ENCODE measurements around the gene DENND2D. TPM values are rescaled to one million over a fixed set of nuclear protein-coding genes. Genes with fewer than 3 reads are reported as not detected.

DENND2D gene
- polyA plus RNA-seq, 1 donor (not counting 4 experiments of a cell fraction or from before 2014, with no cell fraction given): 7.8 TPM

GRCh38 chr1:111205714-111206050, 5.2 kb upstream of the DENND2D start:
- Histone ChIP-seq H3K9ac (ENCODE audit: control insufficient read depth, extremely low read depth, insufficient read depth, low read length) (no peak overlapping the region), H3K9me3 (ENCODE audit: control insufficient read depth, low read depth, low read length) (no peaks in the 10 kb centered on the region), H3K79me2 (ENCODE audit: control insufficient read depth, insufficient read depth, low read length) (no peaks in the 10 kb centered on the region), H3K4me2 (ENCODE audit: control insufficient read depth, extremely low read depth, insufficient read depth, low read depth, low read length) (no peak overlapping the region), H3K36me3 (ENCODE audit: control insufficient read depth in 2 of 2, extremely low read depth in 1 of 2, insufficient read depth in 2 of 2, low read length in 2 of 2) (no peaks in the 10 kb centered on the region), H2AFZ (ENCODE audit: control insufficient read depth, low read length) (no peak overlapping the region), H3K4me3 (ENCODE audit: control insufficient read depth in 2 of 3, extremely low read depth in 1 of 3, insufficient read depth in 2 of 3, low read depth in 1 of 3, low read length in 3 of 3) (no peak overlapping the region), H3K27ac (ENCODE audit: control insufficient read depth, insufficient read depth, low read length) (no peak overlapping the region), H3K4me1 (ENCODE audit: control insufficient read depth, extremely low read depth, insufficient read depth, low read length) (peaks cover 45% of the 10 kb centered on the region), H3K27me3 (ENCODE audit: control insufficient read depth, extremely low read depth, insufficient read depth, low read length) (no peaks in the 10 kb centered on the region), H3K9me1 (ENCODE audit: control insufficient read depth, extremely low read depth, insufficient read depth, low read length) (no peaks in the 10 kb centered on the region), H4K20me1 (ENCODE audit: control insufficient read depth, extremely low read depth, insufficient read depth, low read length) (no peaks in the 10 kb centered on the region)
- DNase-seq (ENCODE audit: low read depth, low spot score): no peak
- dilution Hi-C loops (cut with MboI; ENCODE audit: extremely low pct_ligation_motif_present, low sequenced_read_pairs): no loop called here
- TF ChIP-seq EZH2 (IDR thresholded peaks at IDR 0.05; ENCODE audit: low read length) (no peak), CTCF (optimal IDR thresholded peaks at IDR 0.05 in 1 of 3, IDR thresholded peaks at IDR 0.05 in 1 of 3, conservative IDR thresholded peaks at IDR 0.05 in 1 of 3; ENCODE audit: extremely low read depth in 1 of 3, insufficient read depth in 2 of 3, low read length in 3 of 3) (no peak)
- no peak for FAIRE-seq

GRCh38 chr1:111204983-111205713, 4.7 kb upstream of the DENND2D start:
- no peaks in the 10 kb centered on the region for H3K36me3 ChIP-seq (ENCODE audit: control insufficient read depth in 2 of 2, extremely low read depth in 1 of 2, insufficient read depth in 2 of 2, low read length in 2 of 2)
- no peaks in the 10 kb centered on the region for H4K20me1 ChIP-seq (ENCODE audit: control insufficient read depth, extremely low read depth, insufficient read depth, low read length)
- H3K27ac ChIP-seq (ENCODE audit: control insufficient read depth, insufficient read depth, low read length): no peak overlapping the region
- H3K4me2 ChIP-seq (ENCODE audit: control insufficient read depth, extremely low read depth, insufficient read depth, low read depth, low read length): no peak overlapping the region
- no peak overlapping the region for H3K4me3 ChIP-seq (ENCODE audit: control insufficient read depth in 2 of 3, extremely low read depth in 1 of 3, insufficient read depth in 2 of 3, low read depth in 1 of 3, low read length in 3 of 3)
- FAIRE-seq: no peak
- H3K27me3 ChIP-seq (ENCODE audit: control insufficient read depth, extremely low read depth, insufficient read depth, low read length): no peaks in the 10 kb centered on the region
- no peak overlapping the region for H2AFZ ChIP-seq (ENCODE audit: control insufficient read depth, low read length)
- no peaks in the 10 kb centered on the region for H3K9me3 ChIP-seq (ENCODE audit: control insufficient read depth, low read depth, low read length)
- no peak for DNase-seq (ENCODE audit: low read depth, low spot score)
- dilution Hi-C loops (cut with MboI; ENCODE audit: extremely low pct_ligation_motif_present, low sequenced_read_pairs): no loop called here
- peaks cover 43% of the 10 kb centered on the region for H3K4me1 ChIP-seq (ENCODE audit: control insufficient read depth, extremely low read depth, insufficient read depth, low read length)
- H3K79me2 ChIP-seq (ENCODE audit: control insufficient read depth, insufficient read depth, low read length): no peaks in the 10 kb centered on the region
- no peak overlapping the region for H3K9ac ChIP-seq (ENCODE audit: control insufficient read depth, extremely low read depth, insufficient read depth, low read length)
- H3K9me1 ChIP-seq (ENCODE audit: control insufficient read depth, extremely low read depth, insufficient read depth, low read length): no peaks in the 10 kb centered on the region
- no peak for TF ChIP-seq EZH2 (IDR thresholded peaks at IDR 0.05; ENCODE audit: low read length)
- TF ChIP-seq CTCF (optimal IDR thresholded peaks at IDR 0.05 in 1 of 3, IDR thresholded peaks at IDR 0.05 in 1 of 3, conservative IDR thresholded peaks at IDR 0.05 in 1 of 3; ENCODE audit: extremely low read depth in 1 of 3, insufficient read depth in 2 of 3, low read length in 3 of 3): no peak
